ENCODE results near the gene COPA.
A peak's percentile ranks its signal among the peaks of the same experiment; 100 is the strongest.
"Not testable (repeated sequence)": the region's sequence is repeated elsewhere in the genome, so short reads cannot be mapped to it uniquely, and the experiment has no call there.

Gene COPA

DNA sequence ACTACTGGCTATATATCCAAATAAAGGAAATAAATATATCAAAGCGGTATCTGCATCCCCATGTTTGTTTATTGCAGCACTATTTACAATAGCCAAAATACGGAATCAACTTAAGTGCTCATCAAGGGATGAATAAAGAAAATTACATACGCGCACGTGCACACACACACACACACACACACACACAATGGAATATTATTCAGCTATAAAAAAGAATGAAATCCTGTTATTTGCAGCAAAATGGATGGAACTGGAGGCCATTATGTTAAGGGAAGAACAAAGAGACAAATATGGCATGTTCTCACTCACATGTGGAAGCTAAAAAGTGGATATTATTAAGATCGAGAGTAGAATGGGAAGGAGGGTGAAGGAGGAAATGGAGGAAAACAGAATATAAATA lies 20.2 kb downstream of the COPA start:
- no peak for DNase-seq

DNA sequence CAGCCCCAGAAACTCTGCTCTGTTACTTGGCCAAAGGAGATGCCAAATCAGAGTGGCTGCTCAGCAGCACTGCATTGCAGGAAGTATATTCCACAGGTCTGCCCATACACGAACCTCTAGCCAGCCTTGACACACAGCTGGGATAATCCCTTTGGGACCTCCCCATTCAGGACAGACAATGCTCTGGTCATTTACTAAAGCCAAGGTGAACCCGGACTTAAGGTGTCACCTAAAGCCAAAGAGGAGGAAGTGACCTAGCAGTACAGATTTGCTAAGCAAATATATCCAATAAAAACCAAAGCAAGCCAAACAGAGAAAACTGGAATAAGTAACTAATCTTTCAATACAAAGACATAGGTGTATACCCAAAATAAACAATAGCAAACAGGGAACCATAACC lies 27.7 kb downstream of the COPA start:
- DNase-seq, result no peak

DNA sequence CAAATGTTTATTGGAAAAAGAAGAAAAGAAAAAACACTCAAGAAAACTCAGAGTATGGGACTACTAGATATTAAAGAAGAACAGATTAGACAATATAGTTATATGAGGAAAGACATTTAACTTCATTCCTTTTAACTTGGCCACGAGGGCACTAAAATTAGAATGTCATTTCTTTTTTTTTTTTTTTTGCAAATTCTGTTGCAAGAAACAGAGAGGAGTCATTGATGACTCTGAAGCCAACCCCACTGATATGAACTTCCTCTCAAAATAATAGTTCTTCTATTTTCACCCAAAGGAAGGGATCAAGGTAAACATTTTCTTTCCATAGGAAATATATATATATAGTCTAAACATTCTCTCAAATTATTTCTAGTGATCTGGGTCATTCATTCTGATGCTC lies 33.5 kb downstream of the COPA start:
- DNase-seq, result no peak

DNA sequence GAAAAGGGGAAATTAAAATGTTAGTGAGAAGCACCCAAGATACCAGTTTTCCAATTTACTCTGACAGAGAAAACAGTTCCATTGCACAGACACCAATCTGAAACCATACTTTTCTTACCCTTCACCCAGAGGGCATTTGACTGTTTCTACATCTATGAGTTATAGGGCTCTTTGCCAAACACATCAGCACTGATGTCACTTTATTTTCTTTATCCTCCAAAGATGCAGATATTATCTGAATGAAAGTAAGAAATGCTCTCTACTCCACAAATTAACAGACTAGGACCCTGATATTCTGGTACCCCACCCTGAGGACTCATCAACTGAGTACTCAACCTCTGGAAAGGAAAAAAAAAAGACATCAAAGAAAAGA lies 33.9 kb downstream of the COPA start:
- no peak for DNase-seq

DNA sequence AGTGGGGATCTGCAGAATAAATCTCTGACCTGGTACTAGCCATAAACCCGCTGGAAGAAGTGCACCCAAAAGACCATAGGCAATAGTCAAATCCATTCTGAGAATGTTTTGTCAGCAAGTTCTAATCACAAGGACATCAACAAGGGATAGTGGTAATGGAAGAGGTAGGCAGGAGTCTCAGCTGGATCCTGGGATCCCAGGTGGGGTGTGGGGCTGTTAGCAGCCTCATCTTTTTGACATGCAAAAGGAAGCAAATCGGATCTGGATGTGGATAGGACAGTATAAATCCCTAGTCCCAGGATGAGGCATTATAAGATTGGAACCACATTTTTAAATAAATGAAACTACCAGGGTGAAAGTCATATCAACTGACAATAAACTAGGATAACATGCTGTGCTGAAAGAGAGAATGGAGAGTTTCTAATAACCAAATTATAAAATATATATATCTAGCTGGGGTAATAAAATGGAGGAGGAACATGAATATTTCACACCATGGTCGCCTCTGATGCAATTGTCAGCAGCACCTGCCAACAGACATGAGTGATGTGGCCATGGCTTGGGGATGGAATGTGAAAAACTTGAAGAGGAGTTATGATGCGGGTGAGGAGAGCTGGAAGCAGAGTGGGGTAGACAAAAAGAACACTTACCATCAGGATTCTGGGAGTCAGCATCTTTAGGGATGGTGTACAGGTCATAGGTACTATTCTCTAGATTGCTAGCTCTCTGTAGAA lies 34.4 kb downstream of the COPA start:
- DNase-seq, result no peak

DNA sequence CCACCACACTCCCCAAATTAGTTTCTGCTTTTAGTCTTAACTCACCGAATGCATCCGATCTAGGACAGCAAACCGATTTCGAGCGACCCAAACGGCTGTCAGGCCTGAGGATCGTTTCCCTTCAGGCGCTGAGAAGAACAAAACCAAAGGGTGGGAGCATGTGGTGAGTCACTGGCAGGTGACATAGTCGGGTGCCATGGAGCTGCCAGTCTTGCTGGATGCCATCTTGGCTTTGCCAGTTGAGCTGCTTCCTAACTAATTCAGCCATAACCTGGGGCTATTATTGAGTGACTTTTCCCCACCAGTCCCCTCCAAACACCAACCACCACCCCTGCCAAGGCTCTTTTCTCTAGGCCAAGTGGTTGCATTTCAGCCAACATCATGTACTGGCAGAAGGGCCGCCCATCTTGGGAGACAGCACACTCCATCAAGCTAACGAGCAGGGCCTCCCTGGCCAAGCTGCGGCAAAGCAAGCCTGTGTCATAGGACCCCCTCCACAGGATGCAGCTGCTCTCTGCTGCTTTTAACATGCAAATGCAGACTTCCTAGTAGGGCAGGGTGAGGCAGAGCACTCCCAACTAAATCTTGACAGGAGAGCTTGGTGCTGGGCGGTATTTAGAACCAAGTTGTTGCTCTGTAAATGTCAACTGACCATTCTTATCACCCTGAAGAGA lies 35.8 kb downstream of the COPA start:
- DNase-seq, result no peak

DNA sequence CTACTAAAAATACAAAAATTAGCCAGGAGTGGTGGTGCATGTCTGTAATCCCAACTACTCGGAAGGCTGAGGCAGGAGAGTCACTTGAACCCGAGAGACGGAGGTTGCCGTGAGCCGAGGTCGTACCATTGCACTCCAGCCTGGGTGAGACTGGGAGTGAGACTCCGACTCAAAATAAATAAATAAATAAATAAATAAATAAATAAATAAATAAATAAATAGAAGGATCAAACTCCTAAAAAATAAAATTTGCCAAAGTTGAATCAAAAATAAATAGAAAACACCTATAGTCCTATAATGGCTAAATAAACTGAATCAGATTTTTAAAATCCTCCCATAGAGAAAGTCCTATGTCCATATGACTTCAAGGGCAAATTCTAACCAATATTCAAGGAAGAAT lies 42.9 kb downstream of the COPA start:
- DNase-seq, result no peak

DNA sequence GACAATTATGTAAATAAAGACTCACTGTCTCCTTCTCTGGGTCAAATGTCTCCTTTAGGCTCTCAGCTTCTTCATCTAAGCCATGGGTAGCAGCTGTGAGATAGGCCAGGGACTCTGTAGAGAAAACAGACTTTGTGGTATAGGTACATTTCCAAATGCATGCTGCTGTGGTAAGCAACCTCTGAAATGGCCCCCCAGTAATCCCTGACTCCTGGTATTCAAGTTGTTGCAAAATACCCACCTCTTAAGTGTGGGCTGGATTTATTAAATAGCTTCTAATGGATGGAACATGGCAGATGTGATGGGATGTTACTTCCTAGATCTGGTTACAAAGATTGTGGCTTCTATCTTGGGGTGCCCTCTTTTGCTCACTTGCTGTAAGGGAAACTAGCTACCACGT lies 47.0 kb downstream of the COPA start:
- DNase-seq, result no peak

DNA sequence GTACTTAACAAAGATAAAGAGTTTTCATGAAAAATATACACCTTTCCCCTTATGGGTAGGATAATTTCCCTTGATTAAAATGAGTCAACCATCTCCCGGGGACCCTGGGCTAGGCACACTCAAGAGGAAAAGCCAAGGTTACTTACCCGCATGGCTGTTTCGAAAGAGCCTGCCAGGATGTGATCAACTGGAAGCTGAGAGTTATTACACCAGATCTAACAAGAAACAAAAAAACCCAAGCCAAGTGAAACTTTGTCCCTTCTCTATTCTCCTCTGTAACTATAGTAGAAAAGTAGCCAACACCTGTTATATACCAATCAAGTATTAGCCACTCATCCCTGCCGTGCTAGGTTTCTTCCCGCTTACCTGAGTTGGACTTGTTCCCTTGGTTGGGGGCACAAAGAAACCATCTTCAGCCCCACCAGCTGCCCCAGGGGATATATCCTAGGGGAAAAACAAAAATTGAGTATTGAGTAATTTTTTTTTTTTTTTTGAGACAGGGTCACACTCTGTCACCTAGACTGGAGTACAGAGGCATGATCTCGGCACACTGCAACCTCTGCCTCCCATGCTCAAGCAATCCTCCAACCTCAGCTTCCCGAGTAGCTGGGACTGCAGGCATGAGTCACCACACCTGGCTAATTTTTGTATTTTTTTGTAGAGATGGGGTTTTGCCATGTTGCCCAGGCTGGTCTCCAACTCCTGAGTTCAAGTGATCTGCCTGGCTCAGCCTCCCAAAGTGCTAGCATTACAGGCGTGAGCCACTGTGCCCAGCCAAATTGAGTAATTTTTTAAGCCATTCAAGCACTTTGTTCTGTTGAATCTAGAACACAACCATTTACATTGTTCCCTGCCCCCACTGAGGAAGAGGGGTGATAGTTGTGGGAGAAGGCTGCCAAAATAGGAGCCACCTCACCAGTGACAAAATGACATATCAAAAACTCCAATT lies 49.8 kb downstream of the COPA start:
- no peak for DNase-seq

DNA sequence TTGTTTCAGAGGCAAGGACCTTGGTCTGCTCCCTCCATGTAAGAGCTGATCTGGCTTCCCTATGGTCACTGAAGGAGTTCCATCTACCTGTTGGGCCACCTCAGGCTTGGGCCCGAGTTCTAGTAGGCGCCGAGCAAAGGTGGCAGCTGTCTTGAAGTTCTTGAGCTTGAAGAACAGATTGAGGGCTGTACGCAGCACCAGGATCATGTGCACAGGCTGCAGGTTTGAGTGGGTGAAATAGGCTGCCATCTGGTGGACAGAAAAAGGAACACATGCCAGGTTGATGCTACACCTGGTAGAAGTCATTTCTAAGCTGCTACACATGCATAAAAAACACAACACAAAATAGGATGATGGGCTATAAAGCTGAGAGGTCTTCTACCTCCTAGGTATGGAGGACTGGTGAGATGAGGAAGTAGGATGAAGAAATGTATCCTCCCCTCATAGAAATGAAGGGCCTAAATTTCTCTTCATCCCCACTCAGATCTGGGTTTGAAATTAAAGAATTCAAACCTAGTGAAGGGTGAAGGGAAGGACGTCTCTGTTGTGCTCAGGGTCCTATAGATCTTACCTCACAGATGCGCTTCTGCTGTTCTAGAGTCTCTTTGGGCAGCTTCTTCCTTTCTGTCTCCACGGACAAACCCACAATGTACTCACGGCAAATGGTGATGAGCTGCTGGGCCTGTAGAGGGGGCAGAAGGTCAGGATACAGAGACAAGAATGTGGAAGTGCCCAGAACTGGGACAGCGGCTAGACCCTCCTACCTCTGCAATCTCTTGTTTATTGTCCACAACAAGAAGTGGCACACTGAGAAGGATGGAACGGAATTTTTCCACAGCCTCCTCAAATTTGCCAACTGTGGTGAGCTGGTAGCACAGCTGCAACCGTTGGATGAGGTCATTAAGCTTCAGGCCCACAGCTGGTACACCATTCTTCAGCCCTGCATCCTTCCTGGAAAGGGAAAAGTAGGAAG lies 51.5 kb downstream of the COPA start:
- DNase-seq, result peak; percentile 51 to 65

DNA sequence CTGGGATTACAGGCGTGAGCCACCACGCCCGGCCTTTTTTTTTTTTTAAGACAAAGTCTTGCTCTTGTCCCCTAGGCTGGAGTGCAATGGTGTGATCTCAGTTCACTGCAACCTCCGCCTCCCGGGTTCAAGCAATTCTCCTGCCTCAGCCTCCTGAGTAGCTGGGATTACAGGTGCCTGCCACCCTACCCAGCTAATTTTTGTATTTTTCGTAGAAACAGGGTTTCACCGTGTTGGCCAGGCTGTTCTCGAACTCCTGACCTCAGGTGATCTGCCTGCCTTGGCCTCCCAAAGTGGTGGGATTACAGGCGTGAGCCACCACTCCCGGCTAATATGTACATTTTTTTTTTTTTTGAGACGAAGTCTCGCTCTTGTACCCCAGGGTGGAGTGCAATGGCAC lies 55.3 kb downstream of the COPA start:
- DNase-seq, result not testable (repeated sequence)

DNA sequence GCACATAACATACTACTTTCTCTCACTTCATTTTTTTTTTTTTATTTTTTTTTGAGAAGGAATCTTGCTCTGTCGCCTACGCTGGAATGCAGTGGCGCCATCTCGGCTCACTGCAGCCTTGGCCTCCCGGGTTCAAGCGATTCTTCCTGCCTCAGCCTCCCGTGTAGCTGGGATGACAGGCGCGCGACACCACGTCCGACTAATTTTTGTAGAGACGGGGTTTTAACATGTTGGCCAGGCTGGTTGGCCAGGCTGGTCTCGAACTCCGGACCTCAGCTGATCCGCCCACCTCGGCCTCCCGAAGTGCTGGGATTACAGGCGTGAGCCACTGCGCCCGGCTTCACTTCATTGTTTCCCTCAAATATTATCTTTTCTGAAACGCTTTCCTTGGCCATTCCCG lies 57.5 kb downstream of the COPA start:
- no peak for DNase-seq

DNA sequence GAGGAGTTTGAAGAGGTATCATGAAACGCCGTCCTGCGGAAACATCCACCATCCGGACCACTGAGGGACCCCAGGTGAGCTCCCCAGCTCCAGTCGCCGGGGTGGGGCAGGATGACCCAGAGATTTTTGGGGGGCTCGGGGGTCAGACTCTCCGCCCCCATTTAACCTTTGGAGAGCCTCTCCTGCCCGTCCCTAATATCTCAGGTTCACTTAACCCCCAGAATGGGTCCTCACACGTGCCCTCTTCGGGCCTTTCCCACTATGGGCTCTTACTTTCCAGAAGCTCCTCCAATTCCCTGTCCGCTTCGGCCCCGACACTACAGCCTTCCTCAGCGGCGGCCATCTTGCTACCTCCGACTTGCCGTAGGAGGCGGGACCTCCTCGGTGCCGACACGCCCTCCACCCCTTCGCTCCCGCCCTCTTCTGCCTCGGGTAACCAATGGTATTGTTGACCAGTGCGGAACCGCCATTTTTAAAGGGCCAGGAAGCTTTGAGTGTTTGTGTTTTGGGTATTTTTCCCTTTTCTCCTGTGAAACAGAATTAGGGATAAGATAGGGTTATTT lies 58.2 kb downstream of the COPA start, which contains the start of gene PEX19:
PEX19 (minus strand) TSS at position 352 of the 563 bp plus-strand sequence; CDS start at position 343, 9 bp downstream.
- DNase-seq, result peak; percentile 90 to 92

DNA sequence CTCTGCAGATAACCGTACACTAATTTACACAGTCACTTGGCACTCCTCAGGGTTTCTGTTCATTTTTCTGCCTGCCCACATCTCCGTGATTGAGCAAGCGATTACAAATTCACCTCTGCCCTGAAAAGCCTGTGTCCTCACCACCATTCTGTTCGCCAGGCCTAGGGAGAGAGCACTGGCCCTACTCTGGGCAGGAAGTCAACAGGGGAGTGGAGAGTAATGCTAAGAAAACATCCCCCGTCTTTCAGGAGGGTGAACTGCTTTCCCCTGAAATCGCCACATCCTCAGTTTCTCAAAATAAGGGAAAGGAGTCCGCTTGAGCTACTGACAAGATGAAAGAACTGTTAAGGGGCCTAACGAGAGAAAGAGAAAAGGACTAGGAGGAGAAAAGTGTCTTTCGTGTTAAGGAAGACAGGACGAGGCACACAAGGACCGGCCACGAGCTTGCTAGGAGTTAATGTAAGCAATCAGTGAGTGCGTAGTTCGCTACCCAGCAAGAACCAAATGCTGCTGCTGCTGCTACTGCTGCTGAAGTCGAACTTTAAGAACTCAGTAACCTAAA lies 58.7 kb downstream of the COPA start:
- DNase-seq, result peak in 1 of 2 donors; percentile 13

DNA sequence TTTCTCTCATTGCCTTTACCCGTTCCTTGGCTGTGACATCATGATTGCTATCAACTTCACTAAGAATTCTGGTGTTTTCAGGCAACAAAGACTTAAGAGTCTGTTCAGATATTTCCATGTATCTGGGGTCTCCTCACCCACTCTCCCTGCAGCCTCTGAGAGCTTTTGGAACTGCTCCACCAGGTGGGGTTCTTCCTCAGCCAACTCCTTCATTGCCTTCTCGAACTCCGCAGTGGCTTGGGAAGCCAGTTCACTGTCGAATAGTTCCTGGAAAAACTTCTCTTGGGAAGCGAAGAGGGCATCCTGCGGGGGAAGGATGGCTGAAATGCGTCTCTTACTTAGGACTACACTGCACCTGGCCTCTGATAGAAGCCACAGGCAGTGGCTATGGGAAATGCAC lies 60.2 kb downstream of the COPA start:
- no peak for DNase-seq

DNA sequence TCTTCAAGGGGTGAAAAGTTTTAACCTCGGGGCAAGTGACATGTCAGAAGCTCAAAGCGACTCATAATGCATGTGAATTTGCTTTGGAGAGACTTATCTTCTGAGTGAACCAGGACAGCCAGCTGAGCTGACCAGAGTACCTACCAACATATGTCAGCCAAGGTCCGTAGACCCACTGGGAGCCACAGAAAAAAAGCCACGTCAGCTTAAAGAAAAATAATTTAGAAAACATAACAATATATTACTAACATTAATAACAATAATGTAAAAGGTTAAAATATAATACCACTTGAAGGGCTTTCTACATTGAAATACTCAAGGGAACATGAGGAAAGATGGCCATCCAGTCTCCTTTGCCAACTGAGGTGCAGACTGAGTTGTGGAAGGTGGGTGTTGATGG lies 65.1 kb downstream of the COPA start:
- no peak for DNase-seq

DNA sequence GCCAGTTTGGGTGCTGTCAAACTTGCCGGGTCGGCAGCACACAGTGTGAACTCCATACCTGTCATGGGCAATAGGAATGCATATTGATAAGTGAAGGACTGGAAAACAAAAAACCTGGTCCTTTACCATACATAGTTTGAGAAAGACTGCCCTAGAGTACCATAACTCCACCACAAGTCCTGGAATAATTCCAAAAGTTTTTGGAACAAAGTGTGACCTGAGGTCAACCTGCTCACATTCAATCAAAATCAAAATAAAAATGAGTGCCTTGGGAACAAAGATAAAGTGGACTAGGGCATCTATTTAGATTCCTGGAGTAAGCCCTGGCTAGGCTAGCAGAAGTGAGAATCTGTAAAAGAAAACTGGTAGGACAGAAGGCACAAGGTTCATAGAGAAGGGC lies 65.7 kb downstream of the COPA start:
- no peak for DNase-seq

DNA sequence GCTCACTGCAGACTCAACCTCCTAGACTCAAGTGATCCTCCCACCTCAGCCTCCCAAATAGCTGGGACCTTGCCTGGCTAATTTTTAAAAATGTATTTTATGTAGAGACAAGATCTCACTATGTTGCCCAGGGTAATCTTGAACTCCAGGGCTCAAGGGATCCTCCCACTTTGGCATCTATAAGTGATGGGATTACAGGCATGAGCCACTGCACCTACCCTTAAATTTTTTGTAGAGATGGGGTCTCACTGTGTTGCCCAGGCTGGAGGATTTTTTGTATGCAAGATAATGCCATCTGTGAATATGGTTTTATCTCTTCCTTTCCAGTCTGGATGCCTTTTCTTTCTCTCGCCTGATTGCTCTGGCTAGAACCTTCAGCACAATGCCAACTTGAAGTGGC lies 72.0 kb downstream of the COPA start:
- DNase-seq, result no peak

DNA sequence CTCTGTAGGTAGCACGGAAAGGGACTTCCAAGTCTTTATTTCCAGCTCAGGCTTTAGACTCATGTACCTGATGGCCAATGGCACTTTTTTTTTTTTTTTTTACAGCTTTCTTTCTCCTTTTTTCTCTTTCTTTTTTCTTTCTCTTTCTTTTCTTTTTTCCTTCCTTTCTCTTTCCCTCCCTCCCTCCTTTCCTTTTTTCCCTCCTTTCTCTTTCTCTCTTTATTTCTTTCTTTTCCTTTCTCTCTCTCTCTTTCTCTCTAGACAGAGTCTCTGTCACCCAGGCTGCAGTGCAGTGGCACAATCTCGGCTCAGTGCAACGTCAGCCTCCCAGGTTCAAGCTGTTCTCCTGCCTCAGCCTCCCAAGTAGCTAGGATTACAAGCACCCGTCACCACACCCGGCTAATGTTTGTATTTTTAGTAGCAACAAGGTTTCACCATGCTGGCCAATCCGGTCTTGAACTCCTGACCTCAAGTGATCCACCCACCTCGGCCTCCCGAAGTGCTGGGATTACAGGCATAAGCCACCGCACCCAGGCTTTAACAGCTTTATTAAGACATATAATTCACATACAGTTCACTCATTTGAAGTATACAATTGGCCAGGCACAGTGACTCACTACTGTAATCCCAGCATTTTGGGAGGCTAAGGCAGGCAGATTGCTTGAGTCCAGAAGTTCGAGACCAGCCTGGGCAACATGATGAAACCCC lies 75.6 kb downstream of the COPA start:
- no peak for DNase-seq

DNA sequence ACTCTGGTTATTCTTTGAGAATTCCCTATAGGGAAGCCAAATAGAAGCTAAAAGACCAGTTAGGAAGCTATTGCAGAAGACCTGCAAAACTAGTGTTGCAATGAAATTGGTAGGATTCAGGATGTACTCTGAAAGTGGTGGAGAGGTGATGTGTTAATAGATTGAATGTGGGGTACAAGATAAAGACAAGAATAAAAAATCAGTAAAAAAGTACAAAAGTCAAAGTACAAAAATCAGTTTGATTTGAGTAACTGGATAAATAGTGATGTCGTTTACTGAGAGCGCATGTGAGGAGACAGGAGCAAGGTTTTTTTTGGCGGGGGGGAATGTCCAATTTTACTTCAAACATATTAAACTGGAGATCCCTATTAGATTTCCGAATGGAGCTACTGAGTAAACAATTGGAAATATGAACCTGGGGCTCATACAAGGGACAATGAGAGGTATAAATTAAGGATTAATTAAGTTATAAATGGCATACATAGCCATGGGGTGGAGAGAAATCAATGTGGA lies 78.2 kb downstream of the COPA start:
- DNase-seq, result no peak
